Gastroesophageal sphincter (tissue), 3 donors: ENCODE results near the gene ARID1B.

Experiments used
- CTCF ChIP-seq, 4 experiments: fragments of 200-600 bp in 2 of 4; fragments of 450-650 bp in 2 of 4; sonication (generic) in 1 of 4; IDR thresholded peaks; one replicate each; pipeline ENCODE4 v1.5.1; 2017 to 2019; ENCODE audit warnings: antibody characterized with exemption in 4 of 4, mild to moderate bottlenecking in 2 of 4, moderate library complexity in 2 of 4
- EP300 ChIP-seq: sonication (generic); formaldehyde crosslinking; IDR thresholded peaks from one replicate; pipeline ENCODE4 v1.6.1; 2017; ENCODE audit warnings: antibody characterized with exemption, mild to moderate bottlenecking

- TF ChIP-seq CTCF (IDR thresholded peaks at IDR 0.05) (no peak), EP300 (no peak)
These were observed 92.8 kb downstream of the ARID1B start for GRCh38 chr6:156869980-156870398.
